Measurements from ENCODE around the gene TXNDC11.

The TXNDC11 gene

DNA sequence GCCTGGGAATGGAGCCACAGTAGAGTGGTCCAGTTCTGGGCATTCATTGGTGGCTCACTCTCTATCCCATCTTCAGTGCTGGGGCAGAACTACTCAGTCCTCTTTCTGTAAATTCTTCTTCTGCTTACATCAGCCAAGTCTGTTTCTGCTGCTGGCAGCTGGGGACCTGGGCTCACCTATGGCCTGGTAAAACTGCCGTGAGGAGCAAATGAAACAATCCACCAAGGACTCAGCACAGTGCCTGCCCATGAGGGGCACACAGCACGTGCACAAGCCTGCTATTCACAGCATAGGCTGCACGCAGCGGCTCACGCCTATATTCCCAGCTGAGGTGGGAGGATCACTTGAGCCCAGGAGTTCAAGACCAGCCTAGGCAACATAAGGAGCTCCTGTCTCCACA lies 105.3 kb downstream of the TXNDC11 start:
- in situ Hi-C loops (cut with HindIII; ENCODE audit: low sequenced_read_pairs) = no loop called here

DNA sequence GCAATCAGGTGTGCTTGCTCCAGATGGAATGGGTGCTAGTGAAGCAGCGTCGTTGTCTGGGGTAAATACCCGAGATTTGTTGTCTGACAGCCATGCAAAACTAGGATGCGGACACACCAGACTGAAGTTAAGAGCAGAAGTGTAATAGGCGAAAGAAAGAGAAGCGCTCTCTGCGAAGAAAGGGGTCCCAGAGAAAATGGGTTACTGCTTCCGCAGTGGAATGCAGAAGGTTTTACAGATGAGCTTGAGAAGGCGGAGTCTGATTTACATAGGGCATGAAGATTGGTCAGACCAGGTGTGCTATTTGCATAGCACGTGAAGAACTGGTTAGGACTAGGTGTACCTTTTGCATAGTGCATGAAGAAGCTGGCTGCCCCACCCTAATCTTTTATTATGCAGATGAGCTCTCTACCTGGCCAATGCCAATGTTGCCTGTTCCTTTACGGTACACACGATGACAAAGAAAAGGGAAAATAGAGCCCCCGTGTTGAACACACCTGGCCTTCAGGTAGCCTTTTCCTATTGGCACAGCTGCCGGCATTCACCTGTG lies 106.4 kb downstream of the TXNDC11 start:
- in situ Hi-C loops (cut with HindIII; ENCODE audit: low sequenced_read_pairs) = no loop called here

DNA sequence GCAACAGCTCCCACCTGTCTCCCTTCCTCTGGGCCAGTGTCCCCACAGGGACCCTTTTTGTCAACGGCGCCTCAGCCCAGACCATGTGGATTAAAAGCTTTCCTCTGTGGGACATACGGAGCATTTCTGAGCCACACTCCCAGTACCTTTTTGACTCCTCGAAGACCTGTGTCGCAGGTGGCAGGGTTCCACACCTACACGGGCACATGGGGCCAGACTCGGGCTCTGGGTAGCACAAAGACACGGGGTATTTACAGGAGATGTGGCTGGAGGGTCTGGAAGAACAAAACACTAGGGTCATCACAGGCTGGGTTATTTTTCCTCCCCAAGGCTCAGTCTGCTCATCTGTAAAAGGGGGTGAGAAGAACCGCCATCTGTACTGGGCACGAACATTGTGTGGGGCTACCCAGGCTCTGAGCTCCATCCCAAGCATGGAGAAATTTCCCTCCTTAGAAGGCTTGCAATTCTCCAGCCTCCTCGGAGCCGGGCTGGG lies 106.9 kb downstream of the TXNDC11 start:
- in situ Hi-C loops (cut with HindIII; ENCODE audit: low sequenced_read_pairs) = no loop called here

DNA sequence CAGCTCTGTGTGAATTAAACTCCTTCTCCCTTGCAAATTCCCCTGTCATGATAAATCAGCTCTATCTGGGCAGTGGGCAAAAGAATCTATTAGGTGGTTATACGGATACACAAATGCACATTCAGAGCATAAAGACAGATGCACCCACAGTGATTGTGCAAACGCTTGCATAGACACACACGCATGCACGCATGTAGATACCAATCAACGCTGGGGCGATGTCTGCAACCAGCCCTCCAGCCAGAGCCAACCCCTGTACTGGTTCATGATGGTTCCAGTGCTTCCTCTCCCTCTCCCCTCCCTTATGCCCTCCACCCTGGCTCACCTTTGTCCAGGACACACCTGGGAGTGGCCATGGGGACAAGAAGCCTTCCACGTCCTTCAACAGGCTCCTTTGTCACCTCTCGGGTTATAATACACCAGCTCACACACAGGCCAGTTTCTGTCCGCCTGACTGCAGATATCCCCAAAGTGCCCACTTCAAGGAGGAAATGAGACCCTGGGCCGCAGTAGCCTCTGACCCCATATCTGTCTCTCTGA lies 107.5 kb downstream of the TXNDC11 start:
- in situ Hi-C loops (cut with HindIII; ENCODE audit: low sequenced_read_pairs) = no loop called here

DNA sequence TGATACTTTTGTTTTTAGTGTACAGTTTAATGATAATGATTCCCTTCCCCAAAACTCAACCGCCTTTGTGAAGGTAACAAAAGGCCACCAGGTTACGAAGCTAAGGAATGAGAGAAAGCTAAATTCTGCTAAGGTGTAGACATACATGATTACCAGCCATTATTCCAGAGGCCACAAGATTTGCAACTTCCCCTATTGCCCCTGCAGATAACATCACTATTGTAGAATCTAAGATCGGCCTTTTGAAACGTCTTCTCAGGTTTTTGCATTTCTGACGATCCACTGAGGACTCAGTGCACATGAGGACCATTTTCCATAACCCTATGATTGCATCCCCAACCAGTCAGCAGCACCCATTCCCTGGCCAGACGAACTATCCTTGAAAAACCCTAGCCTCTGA lies 108.3 kb downstream of the TXNDC11 start:
- in situ Hi-C loops (cut with HindIII; ENCODE audit: low sequenced_read_pairs) = no loop called here

DNA sequence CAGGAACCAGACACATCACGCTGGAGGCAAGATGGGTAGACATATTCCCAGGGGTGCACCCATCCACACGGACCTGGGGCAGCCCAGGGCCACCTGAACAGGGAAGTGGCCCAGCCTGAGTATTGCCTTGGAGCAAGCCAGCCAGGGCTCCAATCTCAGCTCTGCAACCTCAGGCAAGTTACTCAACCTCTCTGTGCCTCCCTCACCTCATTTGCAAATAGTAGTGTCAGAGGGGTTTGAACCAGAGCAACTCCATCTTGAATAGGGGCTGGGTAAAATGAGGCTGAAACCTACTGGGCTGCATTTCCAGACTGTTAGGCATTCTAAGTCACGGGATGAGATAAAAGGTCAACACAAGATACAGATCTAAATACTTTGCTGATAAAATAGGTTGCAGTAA lies 109.5 kb downstream of the TXNDC11 start:
- in situ Hi-C loops (cut with HindIII; ENCODE audit: low sequenced_read_pairs) = no loop called here

DNA sequence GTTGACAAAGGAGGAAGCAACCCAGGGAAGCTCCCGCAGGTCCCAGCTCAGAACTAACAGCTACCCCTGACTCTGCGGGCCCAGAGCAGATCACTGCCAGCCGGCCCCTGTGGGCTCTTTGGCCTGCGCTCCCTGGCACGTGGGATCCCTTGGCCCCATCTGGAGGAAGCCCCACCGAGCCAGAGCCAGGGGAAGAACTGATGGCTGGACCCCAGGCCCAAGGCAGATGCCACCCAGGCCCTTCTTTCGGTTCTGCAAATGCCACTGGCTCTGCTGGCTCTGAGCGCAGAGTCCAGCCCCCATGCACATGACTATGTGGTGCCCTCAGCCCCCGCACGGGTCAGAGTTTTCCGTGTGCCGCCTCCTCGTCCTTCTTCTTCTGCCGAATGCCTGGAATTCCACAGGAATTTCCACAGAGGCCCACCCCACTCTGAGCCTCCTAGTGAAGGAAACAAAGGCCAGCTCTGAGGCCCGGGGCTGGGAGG lies 110.2 kb downstream of the TXNDC11 start:
- in situ Hi-C loops (cut with HindIII; ENCODE audit: low sequenced_read_pairs) = no loop called here

DNA sequence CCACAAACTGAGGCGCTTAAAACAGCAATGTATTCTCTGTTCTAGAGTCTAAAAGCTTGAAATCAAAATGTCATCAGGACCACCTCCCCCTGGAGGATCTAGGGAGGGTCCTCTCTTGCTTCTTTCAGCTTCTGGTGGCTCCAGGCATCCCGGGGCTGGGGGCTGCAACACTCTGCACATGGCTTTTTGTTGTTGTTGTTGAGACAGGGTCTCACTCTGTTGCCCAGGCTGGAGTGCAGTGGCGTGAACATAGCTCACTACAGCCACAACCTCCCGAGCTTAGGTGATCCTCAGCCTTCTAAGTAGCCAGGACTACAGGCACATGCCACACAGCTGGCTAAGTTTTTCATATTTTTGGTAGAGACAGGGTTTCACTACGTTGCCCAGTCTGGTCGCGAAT lies 111.4 kb downstream of the TXNDC11 start:
- in situ Hi-C loops (cut with HindIII; ENCODE audit: low sequenced_read_pairs) = no loop called here

DNA sequence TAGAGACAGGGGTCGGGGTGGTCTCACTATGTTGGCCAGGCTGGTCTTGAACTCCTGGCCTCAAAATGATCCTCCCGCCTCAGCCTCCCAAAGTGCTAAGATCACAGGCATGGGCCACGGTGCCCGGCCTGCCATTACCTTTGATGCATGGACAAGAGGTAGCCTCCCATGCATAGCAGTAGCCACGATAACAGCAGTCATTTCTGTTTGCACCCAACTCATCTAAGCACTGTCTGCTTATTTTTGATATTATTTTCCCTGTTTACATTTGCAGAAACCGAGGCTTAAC lies 111.9 kb downstream of the TXNDC11 start:
- in situ Hi-C loops (cut with HindIII; ENCODE audit: low sequenced_read_pairs) = no loop called here

DNA sequence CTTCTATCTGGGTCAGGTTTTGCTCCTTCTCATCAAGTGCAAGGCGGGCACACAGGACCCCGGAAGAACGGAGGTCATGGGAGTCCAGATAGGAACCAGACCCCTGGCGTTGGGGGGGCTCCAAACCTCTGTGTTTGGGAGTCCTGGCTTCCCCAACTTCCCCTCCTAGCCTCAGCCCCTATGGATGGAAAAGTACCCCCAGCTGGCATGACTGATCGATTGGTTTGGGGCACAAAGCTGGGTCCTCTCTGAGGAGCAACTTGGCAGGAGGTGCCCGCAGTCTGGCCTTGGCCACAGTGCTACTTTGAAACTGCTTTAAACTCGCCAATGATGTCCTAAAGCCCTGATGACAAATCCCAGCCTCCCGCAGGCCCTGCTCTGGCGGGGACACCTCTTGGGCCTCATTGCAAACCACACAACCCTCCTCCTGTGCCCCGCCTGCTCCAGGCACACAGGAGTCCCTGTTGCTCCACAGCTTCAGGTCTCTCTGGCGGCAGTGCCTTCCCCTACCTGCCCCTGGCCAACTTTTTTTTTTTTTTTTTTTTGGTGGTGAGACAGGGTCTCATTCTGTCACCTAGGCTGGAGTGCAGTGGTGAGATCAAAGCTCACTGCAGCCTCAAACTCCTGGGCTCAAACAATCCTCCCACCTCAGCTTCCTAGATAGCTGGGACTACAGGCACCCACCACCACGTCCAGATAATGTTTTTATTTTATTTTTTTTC lies 112.5 kb downstream of the TXNDC11 start:
- in situ Hi-C loops (cut with HindIII; ENCODE audit: low sequenced_read_pairs) = no loop called here
